RPMI8226 (cell line): ENCODE measurements around the gene ZNF710.

Source experiments
- DNase-seq: peaks from one replicate; pipeline ENCODE4 v3.0.0-alpha.2; 2015

ZNF710 gene

DNA sequence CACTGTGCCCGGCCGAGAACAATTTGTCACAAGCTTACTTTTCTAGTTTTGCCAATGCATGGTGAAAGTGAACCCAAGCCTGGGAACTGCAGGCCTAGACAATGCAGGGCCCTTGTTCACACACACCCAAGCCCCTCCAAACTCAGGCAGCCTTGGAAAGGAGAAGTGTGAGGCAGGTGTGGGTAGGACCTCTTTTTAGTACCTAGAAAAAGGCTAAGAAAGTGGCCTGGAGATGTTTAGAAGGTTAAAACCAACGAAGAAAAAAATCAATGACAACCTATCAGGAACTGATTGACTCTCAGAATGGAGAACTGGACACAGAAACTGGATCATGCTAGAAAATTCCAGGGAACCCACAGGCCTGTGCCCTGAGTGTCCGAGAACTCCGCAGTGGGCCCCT lies 82.3 kb downstream of the ZNF710 start:
- DNase-seq = no peak

DNA sequence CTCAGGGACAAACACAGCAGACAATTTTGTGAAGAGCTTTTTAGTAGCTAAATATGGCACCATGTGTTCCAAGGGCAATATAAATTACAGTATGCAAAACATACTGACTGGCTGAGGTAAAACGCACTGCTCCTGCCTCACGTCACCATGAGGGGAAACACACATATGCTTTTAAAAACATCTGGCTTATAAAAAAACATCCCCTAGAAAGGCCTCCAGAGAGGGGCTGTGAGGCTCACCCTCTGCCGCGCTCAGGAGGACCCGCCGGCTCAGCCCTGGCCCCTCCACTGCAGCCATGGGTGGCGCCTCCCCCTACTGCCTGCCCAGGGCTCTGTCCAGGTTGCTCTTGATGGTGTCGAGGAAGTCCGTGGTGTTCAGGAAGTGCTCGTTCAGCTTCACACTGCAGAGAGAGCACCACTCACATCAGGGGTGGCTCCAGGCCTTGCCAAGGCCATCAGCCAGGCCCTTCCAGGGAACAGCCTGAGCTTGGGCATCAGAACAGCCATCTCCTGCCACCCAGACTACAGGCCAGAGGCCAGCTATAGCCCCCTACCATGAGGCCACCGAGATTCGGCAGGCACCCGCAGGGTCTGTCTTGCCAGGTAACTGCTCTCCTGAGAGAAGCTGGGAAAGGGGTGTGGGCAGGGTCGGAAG lies 83.0 kb downstream of the ZNF710 start:
- DNase-seq = no peak

DNA sequence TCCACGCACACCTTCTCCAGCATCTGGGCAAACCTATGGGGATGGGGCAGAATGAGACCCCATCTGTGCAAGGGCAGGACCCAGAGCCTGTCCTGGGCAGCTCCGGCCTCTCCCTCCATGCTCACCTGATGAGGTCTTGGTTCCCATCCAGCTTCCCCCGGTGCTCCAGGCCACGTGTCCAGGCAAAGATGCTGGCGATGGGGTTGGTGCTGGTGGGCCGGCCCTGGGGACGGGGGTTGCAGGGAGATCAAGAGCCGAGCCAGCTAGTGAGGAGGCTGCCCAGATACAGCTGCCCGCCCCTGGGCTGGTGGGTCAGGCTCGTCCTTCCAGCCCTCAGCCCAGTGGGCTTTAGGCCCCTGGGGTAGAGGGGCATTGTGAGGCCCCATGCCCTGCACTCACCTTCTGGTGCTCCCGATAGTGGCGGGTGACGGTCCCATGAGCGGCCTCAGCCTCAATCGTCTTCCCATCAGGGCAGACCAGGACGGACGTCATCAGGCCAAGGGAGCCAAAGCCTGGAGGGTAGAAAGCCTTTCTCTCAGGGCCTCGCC lies 83.8 kb downstream of the ZNF710 start:
- no peak for DNase-seq

DNA sequence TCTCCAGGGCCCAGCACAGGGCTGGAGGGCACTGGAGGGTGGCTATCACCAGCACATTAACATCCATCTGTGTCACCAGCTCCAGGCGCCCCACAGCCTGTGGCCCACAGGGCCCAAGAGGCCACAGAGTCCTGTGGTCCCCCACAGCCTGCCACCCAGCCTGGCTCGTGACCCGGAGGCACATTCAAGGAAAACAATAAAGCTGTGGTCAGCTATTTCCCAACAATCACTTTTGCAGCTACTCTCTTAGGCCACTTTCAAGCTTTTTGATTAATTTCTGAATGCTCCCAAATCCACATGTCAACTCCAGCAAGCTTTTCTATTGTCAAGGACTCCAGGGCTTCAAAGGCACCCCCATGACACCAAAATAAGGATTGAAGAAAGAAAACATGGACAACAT lies 84.4 kb downstream of the ZNF710 start:
- no peak for DNase-seq

DNA sequence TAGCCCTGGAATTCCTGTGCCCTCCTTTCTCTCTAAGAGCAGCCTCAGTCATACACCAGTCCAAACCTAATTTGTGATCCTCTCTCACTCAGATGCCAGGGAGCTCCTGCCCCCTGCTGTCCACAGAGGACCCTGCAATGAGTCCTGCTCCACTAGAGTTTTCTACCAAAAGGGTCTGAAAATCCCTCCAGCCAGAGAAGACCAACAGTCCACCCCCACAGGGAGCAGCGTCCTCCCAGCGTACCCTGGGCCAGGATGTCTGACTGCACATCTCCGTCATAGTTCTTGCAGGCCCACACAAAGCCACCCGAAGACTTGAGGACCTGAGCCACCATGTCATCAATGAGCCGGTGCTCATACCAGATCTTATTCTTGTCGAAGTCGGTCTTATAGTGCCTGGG lies 85.7 kb downstream of the ZNF710 start:
- peak; percentile 70 for DNase-seq

DNA sequence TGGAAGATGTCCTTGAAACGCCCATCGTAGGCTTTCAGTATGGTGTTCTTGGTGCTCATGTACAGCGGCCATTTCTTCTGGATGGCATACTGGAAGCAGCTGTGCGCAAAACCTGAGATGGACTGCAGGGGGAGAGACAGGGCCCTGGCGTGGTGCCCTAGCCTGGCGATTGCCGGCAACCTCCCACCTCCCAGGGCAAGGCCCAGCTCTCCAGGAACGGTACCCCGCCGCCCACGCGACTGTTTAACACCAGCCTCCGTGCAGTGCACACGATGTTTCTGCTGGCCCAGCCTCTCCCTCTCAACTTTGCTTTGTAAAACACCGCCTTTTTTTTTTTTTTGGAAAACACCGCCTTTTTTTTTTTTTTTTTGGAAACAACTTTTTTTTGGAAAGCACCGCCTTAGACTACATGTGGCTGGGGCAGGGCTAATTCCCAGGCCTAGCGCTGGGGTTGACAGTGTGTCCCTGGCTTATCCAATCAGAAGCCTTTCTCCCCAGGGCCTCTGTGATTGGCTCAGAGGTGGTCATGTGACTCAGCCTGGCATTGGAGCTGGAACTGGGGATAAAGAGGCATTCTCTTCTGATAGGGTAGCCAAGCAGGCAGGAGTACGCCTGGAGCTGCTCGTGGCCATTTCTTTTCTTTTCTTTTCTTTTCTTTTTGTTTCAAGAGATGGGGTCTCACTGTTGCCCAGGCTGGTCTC lies 86.5 kb downstream of the ZNF710 start:
- DNase-seq = peak; percentile 50

DNA sequence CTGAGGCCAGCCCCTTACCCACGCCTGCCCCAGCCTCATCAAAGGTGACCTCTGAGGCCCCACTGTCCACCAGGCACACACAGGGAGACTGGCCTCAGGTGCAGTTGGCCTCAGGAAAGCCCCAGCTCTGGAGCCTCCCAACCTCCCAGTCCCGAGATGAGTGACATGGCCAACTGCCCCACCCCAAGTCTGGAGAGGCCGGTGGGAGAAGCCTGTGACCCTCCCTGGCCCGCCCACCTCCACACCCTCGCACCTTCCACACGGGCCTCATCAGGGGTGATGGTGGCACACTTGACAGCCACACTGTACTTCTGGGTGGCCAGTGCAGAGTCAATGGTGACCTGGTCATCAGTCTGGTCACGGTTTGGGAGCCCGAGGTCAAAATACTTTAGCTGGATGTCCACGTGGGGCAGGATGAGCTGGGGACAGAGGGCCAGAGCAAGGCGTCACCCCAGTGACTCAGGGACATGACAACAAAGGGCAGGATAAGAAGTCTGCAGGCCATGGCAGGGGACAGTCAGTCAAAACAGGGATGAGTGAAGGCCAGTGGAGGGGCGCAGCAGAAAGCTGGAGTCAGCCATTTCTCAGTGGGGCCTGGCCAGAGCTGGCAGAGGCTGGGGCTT lies 89.2 kb downstream of the ZNF710 start:
- no peak for DNase-seq

DNA sequence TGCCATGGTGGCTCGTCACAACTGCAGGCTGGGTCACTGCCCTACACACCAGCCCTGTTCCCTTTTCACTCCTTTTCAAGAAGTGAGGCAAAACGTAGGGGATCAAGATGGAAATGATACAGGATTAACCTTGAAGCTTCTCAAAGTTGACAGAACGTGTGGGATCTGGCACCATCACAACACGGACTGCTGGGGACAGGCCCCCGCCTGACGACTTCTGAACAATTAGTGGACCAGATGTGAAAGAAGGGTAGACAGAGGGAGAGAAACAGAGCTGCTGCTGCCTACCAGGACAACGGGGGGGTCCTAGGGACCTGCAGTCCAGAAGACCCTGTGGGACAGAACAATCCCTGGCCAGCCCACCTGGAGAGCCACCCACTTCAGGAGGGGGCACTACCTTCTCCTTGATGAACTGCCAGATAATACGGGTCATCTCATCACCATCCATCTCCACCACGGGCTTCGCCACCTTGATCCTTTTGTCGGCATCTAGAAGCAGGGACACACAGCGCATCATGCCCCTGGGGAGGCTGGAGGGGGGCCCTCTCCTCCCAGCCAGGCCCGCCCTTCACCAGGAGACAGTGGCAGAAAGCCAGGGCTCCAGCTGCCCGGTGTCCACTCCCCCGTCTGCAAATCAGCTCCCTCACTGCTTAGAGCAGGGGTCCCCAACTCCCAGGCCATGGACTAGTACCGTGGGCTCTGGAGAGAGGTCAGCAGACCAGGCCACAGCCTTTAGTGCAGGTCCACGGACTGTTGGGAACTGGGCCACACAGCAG lies 90.2 kb downstream of the ZNF710 start:
- no peak for DNase-seq

DNA sequence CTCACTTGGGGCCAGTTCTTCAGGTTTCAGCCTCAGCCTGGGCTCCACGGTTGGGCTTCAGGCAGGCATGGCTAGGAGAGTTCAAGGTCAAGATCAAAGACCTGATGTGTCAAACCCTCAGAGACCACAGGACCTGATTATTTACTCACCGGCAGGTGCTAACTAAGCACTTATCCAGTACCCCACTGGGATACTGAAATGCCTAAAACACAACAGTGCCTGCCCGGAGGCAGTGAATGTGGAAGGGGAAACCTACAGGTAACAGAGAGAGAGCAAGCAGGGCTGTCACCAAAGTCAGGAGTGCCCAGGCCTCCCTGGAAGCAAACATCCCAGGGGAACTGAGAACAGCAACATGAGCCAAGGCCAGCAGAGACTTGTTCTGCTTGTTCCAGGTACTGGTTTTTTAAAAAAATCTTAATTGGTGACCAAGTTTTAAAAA lies 94.4 kb downstream of the ZNF710 start:
- DNase-seq = peak; percentile 74

DNA sequence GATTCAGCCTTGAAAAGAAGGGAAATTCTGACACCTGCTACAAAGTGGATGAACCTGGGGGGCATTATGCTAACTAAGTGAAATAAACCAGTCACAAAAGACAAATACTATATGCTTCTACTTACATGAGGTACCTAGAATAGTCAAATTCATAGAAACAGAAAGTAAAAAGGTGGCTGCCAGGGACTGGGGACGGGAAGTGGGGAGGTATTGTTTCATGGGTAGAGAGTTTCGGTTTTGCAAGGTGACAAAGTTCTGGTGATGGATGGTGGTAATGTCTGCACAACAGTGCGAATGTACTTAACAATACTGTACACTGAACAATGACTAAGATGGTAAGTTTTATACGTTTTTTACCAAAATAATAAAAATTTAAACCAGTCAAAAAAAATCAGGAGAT lies 96.4 kb downstream of the ZNF710 start:
- peak; percentile 91 for DNase-seq

DNA sequence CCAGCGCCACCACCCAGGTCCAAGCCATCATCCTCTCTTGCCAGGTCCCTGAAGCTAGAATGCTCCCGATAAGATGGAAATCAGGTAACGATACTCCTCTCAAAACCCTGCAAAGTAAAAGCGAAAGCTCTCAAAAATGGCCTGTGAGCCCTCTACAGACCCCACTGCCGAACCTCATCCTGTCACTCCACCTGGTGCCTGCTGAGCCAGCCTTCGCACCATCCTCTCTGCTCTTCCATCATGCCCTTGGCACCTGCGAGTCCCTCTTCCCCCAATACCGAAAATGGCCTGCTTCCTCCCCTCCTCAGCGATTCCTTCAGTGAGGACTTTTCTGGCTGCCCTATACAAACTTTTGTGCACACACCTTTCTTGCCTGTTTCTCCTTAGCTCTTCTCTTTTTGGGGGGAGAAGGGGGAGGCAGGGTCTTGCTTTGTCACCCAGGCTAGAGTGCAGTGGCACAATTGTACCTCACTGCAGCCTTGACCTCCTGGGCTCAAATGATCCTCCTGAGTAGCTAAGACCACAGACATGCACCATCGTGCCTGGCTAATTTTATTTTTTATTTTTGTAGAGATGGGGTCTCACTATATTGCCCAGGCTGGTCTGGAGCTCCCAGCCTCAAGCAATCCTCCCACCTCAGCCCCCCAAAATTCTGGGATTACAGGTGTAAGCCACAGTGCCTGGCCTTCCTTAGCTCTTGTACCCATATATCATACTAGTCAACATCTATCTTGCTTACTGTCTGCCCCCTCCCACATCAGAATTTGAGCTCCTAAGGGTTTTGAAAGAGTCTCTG lies 98.1 kb downstream of the ZNF710 start:
- DNase-seq = peak; percentile 36

DNA sequence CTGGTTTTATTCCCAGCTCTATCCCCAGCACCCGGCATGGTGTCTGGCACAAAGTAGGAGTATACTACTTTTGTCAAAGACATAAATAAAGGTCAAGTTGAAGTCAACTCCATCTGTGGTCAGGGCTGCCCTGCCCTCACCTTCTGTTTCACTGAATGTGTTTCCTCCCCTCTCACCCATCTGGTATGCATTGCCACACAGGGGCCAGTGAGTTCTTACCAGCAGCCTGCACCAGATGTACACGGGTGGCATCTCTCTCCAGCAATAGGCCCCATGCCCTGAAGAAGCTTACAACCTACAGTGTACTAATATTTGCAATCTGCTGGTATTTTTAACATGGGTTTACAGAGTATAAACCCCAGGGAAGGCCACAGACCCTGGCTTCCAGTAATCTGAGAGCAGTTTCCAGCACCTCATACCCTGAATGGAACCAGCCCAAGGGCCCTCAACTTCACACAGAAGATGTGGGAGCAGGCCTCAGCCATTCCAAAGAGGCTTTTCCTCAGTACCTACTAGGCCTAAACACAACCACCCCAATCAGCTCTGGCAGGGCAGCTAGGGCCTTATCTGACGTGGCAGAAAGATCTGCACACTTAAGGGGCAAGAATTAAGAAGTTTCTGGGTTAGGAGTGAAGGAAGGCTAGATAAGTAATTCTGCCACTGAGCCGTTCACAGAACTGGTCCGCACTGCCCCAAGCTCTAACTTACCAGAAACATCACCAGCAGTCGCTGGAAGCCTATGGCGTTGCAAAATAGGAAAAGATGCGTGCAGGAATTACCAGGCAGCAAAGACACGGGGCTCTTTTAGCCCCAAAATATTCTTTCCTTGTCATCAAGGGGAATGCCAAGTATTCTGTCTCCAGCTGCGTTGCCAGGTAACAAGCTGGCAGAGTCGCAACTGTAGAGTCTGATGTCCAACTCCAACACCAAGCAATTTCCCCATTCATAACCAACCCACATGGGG lies 99.0 kb downstream of the ZNF710 start:
- DNase-seq = peak; percentile 87

DNA sequence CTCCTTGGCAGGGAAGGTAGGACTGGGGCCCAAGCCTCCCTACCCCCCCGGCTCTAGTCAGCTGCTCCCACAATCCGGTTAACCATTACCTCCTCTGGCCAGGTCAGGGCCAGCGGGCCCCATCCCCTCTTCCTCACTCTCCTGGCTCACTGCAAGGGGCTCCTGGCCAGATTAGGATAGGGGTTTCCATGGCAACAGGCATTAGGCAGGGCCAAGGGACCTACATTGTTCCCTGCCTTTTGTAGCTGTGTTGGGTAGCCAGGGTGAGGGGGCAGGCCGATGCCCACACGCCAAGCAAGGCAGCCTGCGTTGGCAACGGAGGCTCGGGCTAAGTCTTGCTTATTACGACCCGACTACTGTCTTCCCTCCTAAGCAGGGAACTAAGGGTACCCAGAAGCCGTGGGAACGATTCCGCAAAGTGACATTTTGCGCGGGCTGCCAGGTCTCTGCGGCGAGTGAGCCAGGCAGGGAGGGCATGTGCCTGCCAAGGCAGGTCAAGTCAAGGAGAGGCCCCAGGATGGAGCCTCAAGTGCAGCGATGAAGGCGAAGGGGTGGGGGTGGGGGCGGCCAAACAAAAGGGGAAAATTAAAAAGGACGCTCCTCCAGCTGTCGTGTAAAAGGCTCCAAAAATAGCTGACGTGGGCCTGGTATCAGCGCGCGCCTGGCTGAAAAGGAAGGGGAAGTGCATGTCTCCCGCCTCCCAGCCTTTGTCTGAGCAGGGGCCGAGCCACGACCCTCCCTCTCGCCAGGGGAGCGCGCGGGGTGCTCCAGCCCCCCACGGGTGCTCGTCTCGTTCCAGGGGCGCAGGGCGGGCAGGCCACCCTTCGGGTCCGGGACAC lies 100.2 kb downstream of the ZNF710 start:
- peak; percentile 83 for DNase-seq

DNA sequence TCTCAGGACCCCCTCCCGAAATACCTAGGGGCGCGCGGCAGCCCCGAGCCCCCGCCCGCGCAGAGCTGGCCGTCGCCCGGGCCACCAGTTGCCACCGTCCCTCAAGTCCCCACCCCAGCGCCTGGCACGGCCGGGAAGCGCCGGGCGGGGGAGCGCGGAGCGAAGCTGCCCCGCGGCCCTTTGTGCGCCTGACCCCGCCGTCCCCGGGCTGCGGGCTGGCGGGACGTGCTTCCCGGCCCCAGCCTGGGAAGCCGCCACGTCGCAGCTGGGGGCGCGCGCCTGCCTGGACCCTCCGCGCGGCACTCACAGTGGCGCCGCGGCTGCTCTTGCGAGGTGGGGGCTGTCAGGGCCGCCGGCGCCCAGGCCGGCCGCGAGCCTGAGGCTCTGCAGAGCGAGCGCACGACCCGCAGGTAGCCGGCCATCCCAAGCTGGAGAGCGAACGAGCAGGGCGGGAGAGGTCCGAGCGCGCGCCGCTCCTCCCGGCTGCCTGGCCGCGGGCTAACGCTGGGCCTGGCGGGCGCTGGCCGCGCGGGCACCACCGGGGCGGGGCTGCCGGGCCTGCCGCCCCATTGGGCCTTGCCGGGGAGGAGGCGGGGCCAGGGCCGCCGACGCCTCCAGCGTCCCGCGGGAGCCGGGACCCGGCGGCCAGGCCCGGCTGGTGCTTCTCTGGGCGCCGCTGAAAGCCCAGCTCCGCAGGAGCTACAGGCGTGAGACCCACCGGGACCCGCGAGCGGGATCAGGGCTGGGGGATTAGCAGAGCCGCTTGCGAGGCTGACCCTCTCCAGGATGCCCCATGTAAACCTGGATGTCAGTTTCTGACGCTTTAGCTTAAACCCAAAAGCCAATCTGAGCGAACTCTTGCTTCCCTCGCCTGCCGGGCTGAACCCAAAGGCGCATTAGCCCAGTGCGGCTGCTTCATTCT lies 101.1 kb downstream of the ZNF710 start, which contains the start of gene IDH2:
TSS of gene IDH2 (minus strand) at position 500 of the 922 bp plus-strand sequence. CDS start at position 422, 78 bp downstream.
- DNase-seq = peak; percentile 93

DNA sequence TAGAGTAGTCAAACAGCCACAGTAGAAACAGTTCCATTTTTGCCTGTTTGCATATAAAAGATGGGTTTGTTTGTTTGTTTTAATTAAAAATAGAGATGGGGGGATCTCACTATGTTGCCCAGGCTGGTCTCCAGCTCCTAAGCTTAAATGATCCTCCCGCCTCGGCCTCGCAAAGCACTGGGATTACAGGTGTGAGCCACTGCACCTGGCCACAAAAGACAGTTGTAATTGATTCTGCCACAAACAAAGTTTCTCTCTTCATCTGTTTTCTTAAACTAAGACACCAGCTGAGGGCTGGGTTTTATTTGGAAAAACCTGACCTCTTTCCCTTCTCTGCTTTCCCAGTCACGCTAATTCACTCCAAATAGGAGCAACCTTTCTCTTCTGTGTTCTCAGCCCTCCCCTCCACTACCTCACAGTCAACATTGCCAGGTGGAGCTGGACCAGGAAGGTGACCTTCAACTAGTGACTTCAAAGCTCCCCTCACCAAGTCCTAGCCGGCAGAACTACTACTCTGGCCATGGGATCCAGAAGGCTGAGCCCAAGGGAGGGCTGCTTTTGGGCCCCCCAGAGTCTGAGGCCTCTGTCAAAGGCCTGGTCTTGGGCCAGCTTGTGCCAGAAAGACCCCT lies 102.7 kb downstream of the ZNF710 start:
- DNase-seq = no peak

DNA sequence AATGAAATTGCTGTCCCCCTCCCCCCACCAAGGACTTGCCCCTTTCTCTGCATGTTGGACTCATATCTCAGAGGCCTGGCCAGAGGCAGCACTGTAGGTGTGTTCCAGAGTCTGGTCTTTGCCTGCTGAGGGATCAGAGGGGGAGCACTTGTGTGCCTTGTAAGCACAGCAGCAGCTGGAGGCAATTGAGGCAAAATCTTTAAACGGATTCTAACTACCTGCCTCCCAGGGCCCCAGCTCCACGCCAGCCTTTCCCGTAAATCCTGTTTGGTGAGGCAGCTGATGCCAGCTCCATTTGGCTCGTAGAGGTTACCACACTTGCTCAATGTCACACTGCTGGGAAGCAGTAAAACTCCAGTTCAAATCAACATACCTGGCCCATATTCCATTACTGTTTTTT lies 103.4 kb downstream of the ZNF710 start:
- DNase-seq = no peak

DNA sequence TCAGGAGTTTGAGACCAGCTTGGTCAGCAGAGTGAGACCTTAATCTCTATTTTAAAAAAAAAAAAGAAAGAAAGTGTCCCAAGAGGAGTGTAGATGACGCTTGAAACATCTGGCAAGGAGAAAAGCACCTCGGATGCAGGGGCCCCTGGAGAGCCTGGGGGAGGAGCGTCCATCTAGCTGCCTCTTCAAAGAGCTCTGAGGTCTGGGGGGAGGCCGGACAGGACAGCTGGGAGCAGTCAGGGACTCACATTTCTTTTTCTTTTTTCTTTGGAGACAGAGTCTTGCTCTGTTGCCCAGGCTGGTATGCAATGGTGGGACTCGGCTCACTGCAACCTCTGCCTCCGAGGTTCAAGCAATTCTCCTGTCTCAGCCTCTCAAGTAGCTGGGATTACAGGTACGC lies 104.4 kb downstream of the ZNF710 start:
- DNase-seq = no peak

DNA sequence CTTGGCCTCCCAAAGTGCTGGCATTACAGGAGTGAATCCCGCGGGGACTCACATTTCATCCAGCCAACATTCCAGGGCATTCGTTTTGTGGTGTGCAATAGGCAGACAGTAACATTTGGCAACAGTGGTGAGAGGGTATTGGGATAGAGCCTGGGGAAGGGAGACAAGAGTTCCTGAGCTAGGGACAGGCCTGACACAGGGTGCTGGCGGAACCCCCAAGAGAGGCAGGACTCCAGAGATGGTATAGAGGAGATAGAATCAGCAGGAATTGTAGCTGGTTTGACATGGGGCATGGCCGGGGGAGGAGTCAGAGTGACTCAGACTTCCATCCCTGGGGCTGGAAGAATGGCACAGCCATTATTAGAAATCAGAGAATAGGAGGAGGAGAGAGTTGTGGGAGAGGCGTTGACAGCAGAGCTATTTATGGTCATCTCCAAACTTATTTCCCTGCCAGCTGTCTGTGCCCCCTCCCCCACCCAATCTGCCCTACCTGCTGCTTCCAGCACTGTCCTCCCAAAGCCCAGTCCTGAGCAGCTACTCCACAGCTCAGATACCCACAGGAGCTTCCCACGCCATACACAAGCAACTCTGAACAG lies 105.5 kb downstream of the ZNF710 start:
- DNase-seq = no peak
